IPS-20b (cell line): ENCODE measurements around the gene GPATCH8.
"Not testable (repeated sequence)": the region's sequence is repeated elsewhere in the genome, so short reads cannot be mapped to it uniquely, and the experiment has no call there.

Source experiments
- H3K27ac ChIP-seq: one replicate; pipeline ENCODE4 v1.5.1; 2013; ENCODE audit warnings: low read length
- H3K27me3 ChIP-seq: 2 replicates; pipeline ENCODE4 v1.6.1; 2013; ENCODE audit warnings: mild to moderate bottlenecking, low read length, inconsistent platforms; ENCODE audit not compliant: insufficient read depth
- H3K36me3 ChIP-seq: 2 replicates; pipeline ENCODE4 v1.6.1; 2013; ENCODE audit warnings: low read depth, mild to moderate bottlenecking, inconsistent platforms, low read length, moderate library complexity; ENCODE audit not compliant: insufficient read depth
- H3K4me1 ChIP-seq: 2 replicates; pipeline ENCODE4 v1.6.1; 2013; ENCODE audit warnings: mild to moderate bottlenecking, control low read depth, inconsistent platforms, low read length, moderate library complexity; ENCODE audit not compliant: insufficient read depth
- H3K4me3 ChIP-seq: 2 replicates; pipeline ENCODE4 v1.5.1; 2013; ENCODE audit warnings: mild to moderate bottlenecking, low read length, inconsistent platforms
- H3K9ac ChIP-seq: 2 replicates; pipeline ENCODE4 v1.6.1; 2013; ENCODE audit warnings: low read depth, mild to moderate bottlenecking, inconsistent platforms, low read length, moderate library complexity
- H3K9me3 ChIP-seq: 2 replicates; pipeline ENCODE4 v1.6.1; 2013; ENCODE audit warnings: mild to moderate bottlenecking, low read depth, low read length, inconsistent platforms; ENCODE audit not compliant: insufficient read depth

Gene GPATCH8

DNA sequence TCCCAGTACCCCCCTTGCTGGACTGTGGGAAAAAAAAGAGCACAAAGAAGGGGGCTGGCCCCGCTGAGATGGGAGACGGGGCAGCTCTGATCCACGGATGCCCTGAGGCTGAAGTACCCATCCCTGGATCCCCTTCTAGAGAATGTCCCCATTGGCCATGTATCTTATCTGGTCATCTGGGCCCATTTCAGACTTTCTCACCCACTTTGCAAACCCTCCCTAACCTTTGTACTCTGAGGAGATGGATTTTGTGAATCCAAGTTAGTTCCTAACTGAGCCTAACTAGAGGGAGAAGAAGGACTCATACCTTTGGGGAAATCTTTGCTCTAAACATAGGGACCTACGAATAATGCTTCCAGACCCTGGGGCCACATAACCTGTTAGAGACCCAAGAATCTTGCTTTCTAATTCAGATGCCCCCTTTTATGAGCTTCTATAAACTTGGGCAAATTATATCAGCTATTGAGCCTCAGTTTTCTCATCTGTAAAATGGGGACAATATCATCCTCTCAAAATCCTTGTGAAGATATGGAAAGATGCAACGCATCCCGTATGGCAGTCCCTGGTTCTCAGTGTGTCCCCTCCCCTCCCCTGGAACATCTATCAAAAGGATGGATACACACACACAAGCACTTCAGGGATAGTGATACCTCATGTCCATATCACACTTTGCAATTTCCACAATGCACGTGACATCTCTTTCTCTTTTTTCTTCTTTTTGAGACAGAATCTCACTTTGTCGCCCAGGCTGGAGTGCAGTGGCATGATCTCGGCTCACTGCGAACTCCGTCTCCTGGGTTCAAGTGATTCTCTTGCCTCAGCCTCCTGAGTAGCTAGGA lies 37.3 kb upstream of the GPATCH8 start:
- Histone ChIP-seq H3K27ac (no peak overlapping the region), H3K36me3 (no peaks in the 10 kb centered on the region), H3K27me3 (peaks cover 85% of the 10 kb centered on the region), H3K4me1 (peaks cover 33% of the 10 kb centered on the region), H3K9ac (peak overlapping the region; percentile 29; the same call in 1 of the 2 replicates), H3K9me3 (no peaks in the 10 kb centered on the region), H3K4me3 (peak overlapping the region; percentile 54; the same call in 1 of the 2 replicates)

- Histone ChIP-seq H3K9me3 (no peaks in the 10 kb centered on the region), H3K4me1 (peaks cover 29% of the 10 kb centered on the region), H3K4me3 (peak overlapping the region; percentile 54; the same call in 1 of the 2 replicates), H3K9ac (no peak overlapping the region), H3K27me3 (peaks cover 77% of the 10 kb centered on the region), H3K36me3 (no peaks in the 10 kb centered on the region), H3K27ac (no peak overlapping the region)
Observed at GRCh38 chr17:44539673-44540072, 36.5 kb upstream of the GPATCH8 start.

DNA sequence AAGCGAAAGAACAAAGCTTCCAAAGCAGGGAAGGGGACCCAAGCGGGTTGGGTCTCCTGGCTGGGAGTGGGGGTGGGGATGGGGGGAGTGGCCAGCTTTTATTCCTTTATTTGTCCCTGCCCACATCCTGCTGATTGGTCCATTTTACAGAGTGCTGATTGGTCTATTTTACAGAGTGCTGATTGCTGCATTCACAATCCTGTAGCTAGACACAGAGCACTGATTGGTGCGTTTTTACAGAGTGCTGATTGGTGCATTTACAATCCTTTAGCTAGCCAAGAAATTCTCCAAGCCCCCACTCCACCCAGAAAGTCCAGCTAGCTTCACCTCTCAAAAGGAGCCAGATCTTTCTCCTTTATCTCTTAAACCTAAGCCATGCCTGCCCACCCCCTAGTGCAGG lies 34.7 kb upstream of the GPATCH8 start:
- H3K9ac ChIP-seq, H3K36me3 ChIP-seq, H3K9me3 ChIP-seq, H3K27ac ChIP-seq, H3K4me3 ChIP-seq: not testable (repeated sequence)
- peaks cover 24% of the 10 kb centered on the region; the same call in 1 of the 2 replicates for H3K4me1 ChIP-seq
- peaks cover 64% of the 10 kb centered on the region for H3K27me3 ChIP-seq

GRCh38 chr17:44536090-44536953 lies 33.1 kb upstream of the GPATCH8 start:
- no peaks in the 10 kb centered on the region for H3K9me3 ChIP-seq
- H3K4me1 ChIP-seq, result peaks cover 13% of the 10 kb centered on the region; the same call in 1 of the 2 replicates
- no peak overlapping the region for H3K27ac ChIP-seq
- no peak overlapping the region for H3K9ac ChIP-seq
- peaks cover 49% of the 10 kb centered on the region for H3K27me3 ChIP-seq
- no peaks in the 10 kb centered on the region for H3K36me3 ChIP-seq
- no peak overlapping the region for H3K4me3 ChIP-seq

DNA sequence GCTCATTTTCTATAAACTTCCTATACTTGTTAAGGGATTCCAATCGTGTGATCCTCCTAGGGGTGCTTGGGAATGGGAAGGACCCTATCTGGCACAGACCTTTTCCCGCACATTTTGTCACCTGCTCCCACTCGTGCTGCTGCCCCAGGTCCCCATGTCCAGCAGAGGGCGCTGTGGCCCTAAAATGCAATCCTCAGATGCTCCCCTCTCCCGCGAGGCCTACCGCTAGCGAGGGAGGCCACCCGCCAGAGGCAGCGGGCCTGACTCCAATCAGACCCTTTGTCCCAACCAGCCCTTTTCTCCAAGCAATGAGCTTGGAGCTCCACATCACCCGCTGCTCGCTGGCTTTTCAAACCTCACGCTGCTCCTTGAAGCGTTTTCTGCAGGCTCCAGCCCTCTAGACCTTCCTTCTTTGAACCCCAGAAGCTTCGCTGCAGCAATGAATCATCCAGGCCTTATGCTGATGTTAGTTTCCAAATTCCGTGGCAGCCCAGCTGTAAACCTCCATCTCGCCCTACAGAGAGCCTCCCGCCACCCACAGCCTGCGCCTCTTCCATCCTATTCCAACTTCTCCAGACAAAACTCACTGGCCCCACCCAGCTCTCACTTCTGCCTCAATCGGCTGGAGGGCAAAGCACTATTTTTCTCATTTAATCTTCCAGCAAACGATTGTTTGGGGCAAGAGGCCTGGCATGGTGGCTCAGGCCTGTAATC lies 30.5 kb upstream of the GPATCH8 start:
- Histone ChIP-seq H3K9ac (peak overlapping the region; percentile 54; the same call in 1 of the 2 replicates), H3K4me3 (no peak overlapping the region), H3K27me3 (peaks cover 29% of the 10 kb centered on the region), H3K4me1 (peaks cover 10% of the 10 kb centered on the region; the same call in 1 of the 2 replicates), H3K9me3 (no peaks in the 10 kb centered on the region), H3K27ac (no peak overlapping the region), H3K36me3 (no peaks in the 10 kb centered on the region)

DNA sequence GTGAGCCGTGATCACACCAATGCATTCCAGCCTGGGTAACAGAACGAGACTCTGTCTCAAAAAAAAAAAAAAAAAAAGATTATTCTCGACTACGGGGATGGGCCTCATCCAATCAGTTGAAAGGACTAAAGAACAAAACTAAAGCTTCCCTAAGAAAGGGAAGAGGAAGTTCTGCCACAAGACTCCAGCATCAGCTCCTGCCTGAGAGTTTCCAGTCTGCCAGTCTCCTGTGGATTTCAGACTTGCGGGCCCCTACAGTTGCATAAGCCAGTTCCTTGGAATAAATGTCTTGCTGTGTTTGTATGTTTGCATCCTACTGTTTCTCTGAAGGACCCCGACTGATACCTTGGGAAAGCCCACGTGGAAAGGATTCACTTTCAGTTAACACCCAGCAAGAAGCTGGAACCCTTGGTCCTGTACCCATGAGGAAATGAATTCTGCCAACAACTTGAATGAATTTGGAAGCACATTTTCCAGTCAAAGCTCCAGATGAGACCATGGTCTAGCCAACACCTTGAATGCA lies 27.8 kb upstream of the GPATCH8 start:
- no peak overlapping the region for H3K9ac ChIP-seq
- peaks cover 14% of the 10 kb centered on the region for H3K9me3 ChIP-seq
- no peak overlapping the region for H3K4me3 ChIP-seq
- H3K36me3 ChIP-seq, result no peaks in the 10 kb centered on the region
- H3K27ac ChIP-seq, result no peak overlapping the region
- peaks cover 5% of the 10 kb centered on the region; the same call in 1 of the 2 replicates for H3K4me1 ChIP-seq
- peaks cover 4% of the 10 kb centered on the region for H3K27me3 ChIP-seq

DNA sequence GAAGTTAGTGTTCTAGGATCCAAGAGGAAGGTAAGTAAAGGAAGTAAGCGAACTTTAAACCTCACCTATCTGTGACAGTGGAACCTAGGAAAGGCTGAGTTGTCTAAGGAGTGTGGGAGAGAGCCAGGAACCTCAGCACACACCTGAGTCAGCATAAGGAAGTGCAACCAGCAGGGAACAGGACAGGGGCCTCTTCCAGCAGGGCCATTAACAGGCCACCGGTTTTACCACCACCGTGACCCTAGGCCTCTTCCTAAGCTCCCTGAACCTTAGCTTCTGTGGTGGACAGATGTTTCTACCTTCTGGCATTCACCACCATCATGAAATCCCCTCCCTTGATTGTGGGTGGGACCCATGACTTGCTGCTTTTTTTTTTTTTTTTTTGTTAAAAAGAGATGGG lies 26.7 kb upstream of the GPATCH8 start:
- Histone ChIP-seq H3K9me3 (peaks cover 17% of the 10 kb centered on the region), H3K27ac (no peak overlapping the region)

GRCh38 chr17:44527954-44528353 lies 24.7 kb upstream of the GPATCH8 start:
- H3K4me1 ChIP-seq, result no peaks in the 10 kb centered on the region
- no peak overlapping the region for H3K4me3 ChIP-seq
- H3K9me3 ChIP-seq, result peaks cover 17% of the 10 kb centered on the region
- no peaks in the 10 kb centered on the region for H3K27me3 ChIP-seq
- no peaks in the 10 kb centered on the region for H3K36me3 ChIP-seq
- H3K27ac ChIP-seq, result no peak overlapping the region
- H3K9ac ChIP-seq, result no peak overlapping the region

More for the DNA sequence above, 26.7 kb upstream of the GPATCH8 start:
- Histone ChIP-seq H3K4me1 (peaks cover 5% of the 10 kb centered on the region; the same call in 1 of the 2 replicates), H3K27me3 (no peaks in the 10 kb centered on the region), H3K36me3 (no peaks in the 10 kb centered on the region), H3K9ac (no peak overlapping the region), H3K4me3 (no peak overlapping the region)

DNA sequence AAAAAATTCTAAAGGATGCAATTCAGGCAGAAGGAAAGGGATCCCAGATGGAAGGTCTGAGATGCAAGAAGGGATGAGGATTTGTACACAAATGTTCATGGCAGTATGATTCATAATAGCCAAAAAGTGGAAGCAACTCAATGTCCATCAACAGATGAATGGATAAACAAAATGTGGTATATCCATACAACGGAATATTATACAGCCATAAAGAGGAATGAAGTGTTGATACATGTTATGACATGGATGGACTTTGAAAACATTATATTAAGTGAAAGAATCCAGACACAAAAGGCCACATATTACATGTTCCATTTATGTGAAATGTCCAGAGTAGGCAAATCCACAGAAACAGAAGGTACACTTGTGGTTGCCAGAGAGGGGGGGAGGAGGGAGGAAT lies 23.9 kb upstream of the GPATCH8 start:
- peaks cover 17% of the 10 kb centered on the region for H3K9me3 ChIP-seq
- no peak overlapping the region for H3K9ac ChIP-seq
- H3K27ac ChIP-seq, result no peak overlapping the region
- H3K4me3 ChIP-seq, result no peak overlapping the region
- no peaks in the 10 kb centered on the region for H3K36me3 ChIP-seq
- no peaks in the 10 kb centered on the region for H3K27me3 ChIP-seq
- H3K4me1 ChIP-seq, result no peaks in the 10 kb centered on the region

DNA sequence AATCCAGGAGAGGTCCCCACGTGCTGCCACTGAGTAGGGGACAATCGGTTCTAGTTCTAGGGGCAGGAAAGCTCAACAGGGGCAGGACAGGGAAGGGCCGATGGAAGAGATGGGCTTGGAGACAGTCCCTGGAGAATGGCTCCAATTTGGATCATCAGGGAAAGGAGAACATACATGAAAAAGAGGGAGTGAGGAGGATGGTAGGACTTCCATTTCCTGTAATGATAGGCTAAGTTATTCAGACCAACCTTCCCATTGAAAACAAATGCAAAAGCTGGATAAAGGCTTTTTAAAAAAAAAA lies 20.4 kb upstream of the GPATCH8 start:
- no peak overlapping the region for H3K4me3 ChIP-seq
- no peak overlapping the region for H3K9ac ChIP-seq
- no peak overlapping the region for H3K27ac ChIP-seq
- no peaks in the 10 kb centered on the region for H3K36me3 ChIP-seq
- H3K27me3 ChIP-seq, result no peaks in the 10 kb centered on the region
- no peaks in the 10 kb centered on the region for H3K4me1 ChIP-seq
- H3K9me3 ChIP-seq, result peaks cover 17% of the 10 kb centered on the region
